ENCODE measurements around the gene SEMA7A.
"Not testable (repeated sequence)": the region's sequence is repeated elsewhere in the genome, so short reads cannot be mapped to it uniquely, and the experiment has no call there.

The SEMA7A gene

GRCh38 chr15:74365598-74366445 lies 67.9 kb downstream of the SEMA7A start:
- H3K9me3 Mint-ChIP-seq: no peaks in the 10 kb centered on the region
- no peak overlapping the region for H3K27ac Mint-ChIP-seq
- no peak for DNase-seq
- peaks cover 40% of the 10 kb centered on the region for H3K27me3 Mint-ChIP-seq
- no peaks in the 10 kb centered on the region for H3K36me3 Mint-ChIP-seq (ENCODE audit: low read depth)
- H3K4me3 Mint-ChIP-seq: peak overlapping the region; percentile 55
- peaks cover 4% of the 10 kb centered on the region for H3K4me1 Mint-ChIP-seq (ENCODE audit: low read depth)

GRCh38 chr15:74364936-74365597 lies 68.7 kb downstream of the SEMA7A start:
- no peaks in the 10 kb centered on the region for H3K9me3 Mint-ChIP-seq
- H3K4me1 Mint-ChIP-seq (ENCODE audit: low read depth): peaks cover 4% of the 10 kb centered on the region
- H3K27ac Mint-ChIP-seq: no peak overlapping the region
- H3K36me3 Mint-ChIP-seq (ENCODE audit: low read depth): no peaks in the 10 kb centered on the region
- H3K4me3 Mint-ChIP-seq: peak overlapping the region; percentile 55
- peaks cover 40% of the 10 kb centered on the region for H3K27me3 Mint-ChIP-seq
- DNase-seq: no peak

- peaks cover 31% of the 10 kb centered on the region for H3K27me3 Mint-ChIP-seq
- H3K27ac Mint-ChIP-seq: no peak overlapping the region
- no peaks in the 10 kb centered on the region for H3K36me3 Mint-ChIP-seq (ENCODE audit: low read depth)
- peaks cover 4% of the 10 kb centered on the region for H3K4me1 Mint-ChIP-seq (ENCODE audit: low read depth)
- no peak for DNase-seq
- no peaks in the 10 kb centered on the region for H3K9me3 Mint-ChIP-seq
- no peak overlapping the region for H3K4me3 Mint-ChIP-seq
Measured at GRCh38 chr15:74362482-74362881, 71.3 kb downstream of the SEMA7A start.

- not testable (repeated sequence) for DNase-seq; H3K4me3 Mint-ChIP-seq; H3K9me3 Mint-ChIP-seq; H3K36me3 Mint-ChIP-seq (ENCODE audit: low read depth); H3K4me1 Mint-ChIP-seq (ENCODE audit: low read depth); H3K27ac Mint-ChIP-seq
- H3K27me3 Mint-ChIP-seq: peaks cover 16% of the 10 kb centered on the region
Measured at GRCh38 chr15:74360855-74361254, 72.9 kb downstream of the SEMA7A start.

- not testable (repeated sequence) for H3K36me3 Mint-ChIP-seq (ENCODE audit: low read depth); DNase-seq; H3K9me3 Mint-ChIP-seq; H3K4me3 Mint-ChIP-seq; H3K27ac Mint-ChIP-seq; H3K4me1 Mint-ChIP-seq (ENCODE audit: low read depth)
- peaks cover 11% of the 10 kb centered on the region for H3K27me3 Mint-ChIP-seq
Measured at GRCh38 chr15:74359376-74359775, 74.4 kb downstream of the SEMA7A start.

Data from activated T-cell treated with anti-CD3 and anti-CD28 coated beads, Interleukin-2, amount 50 U/mL, for 24 hours (primary cell).